ENCODE results near the gene PTF1A.
A peak's percentile ranks its signal among the peaks of the same experiment; 100 is the strongest.

PTF1A gene

GRCh38 chr10:23157239-23157681 lies 34.9 kb upstream of the PTF1A start:
- no peak overlapping the region for H3K27ac ChIP-seq
- H3K4me2 ChIP-seq (ENCODE audit: low read length), result no peak overlapping the region
- no peak overlapping the region for H3K9ac ChIP-seq
- no peaks in the 10 kb centered on the region for H3K9me3 ChIP-seq (ENCODE audit: control insufficient read depth, low read length)
- H3K27me3 ChIP-seq (ENCODE audit: control insufficient read depth, insufficient read depth, low read length), result no peaks in the 10 kb centered on the region
- no peaks in the 10 kb centered on the region for H3K79me2 ChIP-seq
- H3K4me3 ChIP-seq (ENCODE audit: low read depth, low read length), result no peak overlapping the region
- H3K4me1 ChIP-seq, result peaks cover 7% of the 10 kb centered on the region
- H3K36me3 ChIP-seq (ENCODE audit: control insufficient read depth, insufficient read depth, low read length), result no peaks in the 10 kb centered on the region
- H2AFZ ChIP-seq, result peak overlapping the region; percentile 38
- TF ChIP-seq CTCF (IDR thresholded peaks at IDR 0.05), result no peak

GRCh38 chr10:23157691-23158369 lies 34.3 kb upstream of the PTF1A start:
- no peaks in the 10 kb centered on the region for H3K79me2 ChIP-seq
- no peak overlapping the region for H3K4me3 ChIP-seq (ENCODE audit: low read depth, low read length)
- peak overlapping the region; percentile 56 for H2AFZ ChIP-seq
- H3K27ac ChIP-seq, result no peak overlapping the region
- H3K27me3 ChIP-seq (ENCODE audit: control insufficient read depth, insufficient read depth, low read length), result no peaks in the 10 kb centered on the region
- H3K4me2 ChIP-seq (ENCODE audit: low read length), result peak overlapping the region; percentile 52
- no peaks in the 10 kb centered on the region for H3K36me3 ChIP-seq (ENCODE audit: control insufficient read depth, insufficient read depth, low read length)
- H3K4me1 ChIP-seq, result peaks cover 7% of the 10 kb centered on the region
- no peak overlapping the region for H3K9ac ChIP-seq
- TF ChIP-seq CTCF (IDR thresholded peaks at IDR 0.05), result no peak
- no peaks in the 10 kb centered on the region for H3K9me3 ChIP-seq (ENCODE audit: control insufficient read depth, low read length)

GRCh38 chr10:23158370-23158769 lies 33.7 kb upstream of the PTF1A start:
- no peak overlapping the region for H3K27ac ChIP-seq
- peak overlapping the region; percentile 52 for H3K4me2 ChIP-seq (ENCODE audit: low read length)
- H3K9ac ChIP-seq, result no peak overlapping the region
- no peaks in the 10 kb centered on the region for H3K9me3 ChIP-seq (ENCODE audit: control insufficient read depth, low read length)
- H3K36me3 ChIP-seq (ENCODE audit: control insufficient read depth, insufficient read depth, low read length), result no peaks in the 10 kb centered on the region
- H2AFZ ChIP-seq, result peak overlapping the region; percentile 56
- peaks cover 7% of the 10 kb centered on the region for H3K4me1 ChIP-seq
- H3K4me3 ChIP-seq (ENCODE audit: low read depth, low read length), result no peak overlapping the region
- H3K27me3 ChIP-seq (ENCODE audit: control insufficient read depth, insufficient read depth, low read length), result no peaks in the 10 kb centered on the region
- no peaks in the 10 kb centered on the region for H3K79me2 ChIP-seq
- TF ChIP-seq CTCF (IDR thresholded peaks at IDR 0.05), result peak; percentile 76

GRCh38 chr10:23171232-23171876 lies 20.8 kb upstream of the PTF1A start:
- H3K4me3 ChIP-seq (ENCODE audit: low read depth, low read length), result no peak overlapping the region
- no peaks in the 10 kb centered on the region for H3K9me3 ChIP-seq (ENCODE audit: control insufficient read depth, low read length)
- H3K36me3 ChIP-seq (ENCODE audit: control insufficient read depth, insufficient read depth, low read length), result no peaks in the 10 kb centered on the region
- TF ChIP-seq CTCF (IDR thresholded peaks at IDR 0.05), result no peak
- H3K4me2 ChIP-seq (ENCODE audit: low read length), result no peak overlapping the region
- no peaks in the 10 kb centered on the region for H3K4me1 ChIP-seq
- H3K9ac ChIP-seq, result no peak overlapping the region
- H3K27me3 ChIP-seq (ENCODE audit: control insufficient read depth, insufficient read depth, low read length), result peaks cover 3% of the 10 kb centered on the region
- no peaks in the 10 kb centered on the region for H3K79me2 ChIP-seq
- H2AFZ ChIP-seq, result no peak overlapping the region
- no peak overlapping the region for H3K27ac ChIP-seq

Data from parathyroid adenoma (tissue), 2 donors.